Endothelial cell of umbilical vein (primary cell): ENCODE measurements around the gene PTPRD.

Experiments used
- CTCF ChIP-seq, 2 donors: IDR thresholded peaks; 1 replicate in 1 of 2; 2 replicates in 1 of 2; pipeline ENCODE4 v1.5.1; 2011; ENCODE audit warnings: low read length in 2 of 2, mild to moderate bottlenecking in 2 of 2, moderate library complexity in 2 of 2, control low read depth in 1 of 2, inconsistent platforms in 1 of 2, low read depth in 1 of 2; ENCODE audit not compliant: insufficient read depth in 1 of 2; ENCODE audit errors: extremely low read depth in 1 of 2
- MYC ChIP-seq: IDR thresholded peaks from one replicate; pipeline ENCODE4 v1.6.1; 2011; ENCODE audit warnings: mild to moderate bottlenecking, low read depth, low read length
- POLR2A ChIP-seq: IDR thresholded peaks from 2 replicates; pipeline ENCODE4 v1.6.1; 2012; ENCODE audit warnings: low read depth, mild to moderate bottlenecking, control low read depth, low read length
- POLR2AphosphoS5 ChIP-seq: IDR thresholded peaks from 2 replicates; pipeline ENCODE4 v1.6.1; 2012; ENCODE audit warnings: low read depth, mild to moderate bottlenecking, control low read depth, low read length, moderate library complexity; ENCODE audit not compliant: insufficient read depth

GRCh38 chr9:8762479-8763085, 1850.2 kb downstream of the PTPRD start:
- TF ChIP-seq CTCF (IDR thresholded peaks at IDR 0.05; ENCODE audit: extremely low read depth in 1 of 2, insufficient read depth in 1 of 2, low read depth in 1 of 2, low read length in 2 of 2) (no peak), POLR2A (no peak), MYC (no peak), POLR2AphosphoS5 (no peak)
